HTERT RPE-1 (cell line): ENCODE results near the gene RORC.
"Not testable (repeated sequence)": the region's sequence is repeated elsewhere in the genome, so short reads cannot be mapped to it uniquely, and the experiment has no call there.

ENCODE experiments used
- in situ Hi-C: fragments of 300-500 bp; cut with MboI; formaldehyde crosslinking; loops from 4 replicates; pipeline ENCODE4 v1.14.3; 2020; ENCODE audit warnings: low sequenced_read_pairs

The RORC gene

DNA sequence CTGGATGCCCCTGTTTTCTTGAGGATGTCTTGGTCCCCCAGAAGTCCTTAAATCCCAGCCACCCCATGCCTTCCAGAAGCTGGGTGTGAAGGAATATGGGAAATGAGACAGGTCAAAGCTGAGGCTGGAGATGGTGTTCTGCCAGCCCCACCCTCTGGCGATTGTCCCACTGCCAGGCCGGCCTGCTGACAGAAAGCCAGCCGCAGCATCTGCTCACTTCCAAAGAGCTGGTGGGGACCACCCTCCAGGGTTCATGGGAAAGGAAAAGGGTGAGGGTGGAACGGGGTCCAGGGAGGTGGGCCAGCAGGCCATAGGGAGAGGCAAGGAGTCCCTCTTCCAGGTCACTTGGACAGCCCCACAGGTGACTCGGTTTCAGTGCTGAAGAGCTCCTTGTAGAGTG, 24.5 kb downstream of the RORC start:
- in situ Hi-C loops, result no loop called here

GRCh38 chr1:151806170-151806569, 25.4 kb downstream of the RORC start:
- in situ Hi-C loops, result no loop called here

GRCh38 chr1:151805066-151805820, 26.4 kb downstream of the RORC start, which contains the start of gene LINGO4:
TSS of gene LINGO4 (minus strand) at chr1:151805419. CDS start at chr1:151802704, 2,715 bp downstream.
- in situ Hi-C loops, result no loop called here

- in situ Hi-C loops, result no loop called here
These were observed 27.7 kb downstream of the RORC start for GRCh38 chr1:151803915-151804314.

GRCh38 chr1:151803164-151803563, 28.4 kb downstream of the RORC start:
- in situ Hi-C loops, result no loop called here

- in situ Hi-C loops, result no loop called here
These were observed 29.2 kb downstream of the RORC start for GRCh38 chr1:151802372-151802771.

DNA sequence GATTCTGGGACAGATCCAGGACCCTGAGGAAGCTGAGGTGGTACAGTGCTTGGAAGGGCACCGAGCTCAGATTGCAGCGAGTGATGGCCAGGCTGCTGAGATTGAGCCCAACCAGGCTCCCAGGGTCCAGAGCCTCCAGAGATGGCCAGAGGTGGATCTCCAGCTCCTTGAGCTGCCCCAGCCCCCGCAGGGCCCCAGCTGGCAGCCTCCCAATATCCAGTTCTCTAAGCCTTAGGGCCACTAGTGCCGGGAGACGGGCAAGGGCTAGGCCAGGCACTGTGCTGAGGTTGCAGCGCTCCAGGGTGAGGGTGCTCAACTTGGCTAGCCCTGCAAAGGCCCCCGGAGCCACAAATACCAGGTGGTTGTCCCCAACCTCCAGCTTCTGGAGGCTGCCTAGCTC, 29.8 kb downstream of the RORC start:
- in situ Hi-C loops, result no loop called here

DNA sequence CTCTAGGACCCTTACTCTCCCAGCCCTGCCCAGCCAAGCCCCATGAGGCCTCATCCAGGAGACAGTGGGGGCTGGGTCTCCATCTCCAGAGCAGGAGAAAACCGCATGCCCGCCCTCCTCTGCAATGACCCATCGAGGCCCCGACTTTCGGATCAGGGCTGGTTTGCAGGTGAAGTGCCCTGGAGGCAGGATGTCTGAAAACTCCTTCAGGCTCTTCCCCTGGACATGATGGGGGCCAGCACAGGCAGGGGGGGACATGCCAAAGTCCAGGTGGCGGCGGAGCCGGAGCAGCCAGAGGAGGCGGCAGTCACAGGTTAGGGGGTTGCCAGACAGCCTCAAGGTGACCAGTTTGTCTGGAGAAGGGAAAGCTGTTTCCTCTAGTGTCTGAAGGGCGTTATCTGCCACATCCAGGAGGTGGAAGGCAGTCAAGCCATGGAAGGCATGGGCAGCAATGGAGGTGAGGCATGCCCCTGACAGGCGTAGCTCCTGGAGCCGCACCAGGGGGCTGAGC, 30.2 kb downstream of the RORC start:
- in situ Hi-C loops, result no loop called here

GRCh38 chr1:151800830-151801229, 30.8 kb downstream of the RORC start:
- in situ Hi-C loops, result no loop called here

DNA sequence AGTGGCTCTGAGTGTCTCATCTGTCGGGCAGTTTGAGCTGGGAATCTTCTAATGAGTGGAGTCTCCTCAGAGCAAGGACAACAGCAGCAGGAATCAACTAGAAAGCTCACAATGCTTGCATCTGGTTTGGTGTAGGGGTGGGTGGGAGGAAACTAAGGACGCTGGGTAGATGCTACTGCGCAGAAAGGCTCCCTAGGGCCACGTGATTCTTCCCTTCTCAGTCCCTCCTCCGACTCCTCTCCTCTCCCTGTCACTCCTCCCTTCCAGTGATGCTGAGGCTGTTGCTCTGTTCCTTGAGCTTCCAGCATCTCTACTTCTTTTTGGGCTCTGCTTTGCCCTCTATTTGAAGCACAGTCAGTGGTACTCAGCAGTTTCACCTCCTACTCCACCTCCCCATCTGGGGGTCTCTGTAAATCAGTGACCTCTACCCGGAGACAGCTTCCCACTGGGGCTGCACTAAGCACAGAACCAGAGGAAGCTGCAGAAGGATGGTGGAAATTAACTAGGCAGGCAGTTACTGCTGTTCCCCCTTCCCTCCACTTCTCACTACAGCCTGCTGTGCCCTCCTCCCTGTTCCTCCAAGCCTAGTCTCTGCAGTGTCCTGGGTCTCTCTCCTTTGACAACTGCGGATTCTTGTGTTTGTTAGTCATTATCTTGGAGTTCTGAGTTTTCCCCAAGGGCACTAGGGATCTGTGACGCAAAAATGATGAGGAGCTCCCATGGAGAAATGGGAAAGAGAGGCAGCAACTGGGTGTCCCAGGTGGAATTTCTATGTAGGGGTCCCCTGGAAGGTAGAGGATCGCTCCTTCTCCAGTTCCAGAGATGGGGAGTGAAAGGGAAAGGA, 32.2 kb downstream of the RORC start:
- in situ Hi-C loops, result no loop called here

- in situ Hi-C loops, result no loop called here
These were observed 33.0 kb downstream of the RORC start for GRCh38 chr1:151798571-151798970.

DNA sequence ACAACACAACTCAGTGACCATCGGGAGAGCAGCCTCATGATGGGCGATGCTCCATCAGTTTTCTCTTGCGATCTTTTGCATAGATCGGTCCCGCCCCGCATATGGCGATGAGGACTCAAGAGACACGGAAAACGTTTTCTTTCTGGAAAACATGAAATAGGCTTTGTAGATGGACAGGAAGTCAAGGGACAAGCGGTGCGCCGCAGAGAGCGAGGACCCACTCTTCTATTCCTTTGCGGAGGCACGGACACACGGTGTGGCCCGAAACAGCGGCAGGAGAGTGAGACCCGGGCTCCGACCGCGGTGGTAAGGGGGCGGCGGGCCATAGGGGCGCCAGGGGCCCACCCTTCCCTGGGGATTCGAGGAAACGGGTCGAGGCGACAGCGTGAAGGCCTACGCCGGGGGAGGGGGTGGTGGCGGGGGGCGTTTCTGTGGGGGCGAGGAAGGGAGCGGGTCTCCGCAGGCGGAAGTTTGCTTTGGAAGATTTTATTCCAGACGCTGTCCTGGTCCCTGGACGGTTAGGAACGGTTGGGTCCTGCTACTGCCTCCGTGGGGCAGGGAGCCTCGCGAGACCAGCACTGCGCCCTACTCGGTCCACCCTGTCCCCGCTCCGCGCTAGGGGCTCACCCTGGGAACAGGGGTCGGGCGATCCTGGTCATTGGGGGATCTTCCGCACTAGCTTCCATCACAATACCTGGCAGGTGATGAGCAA, 40.5 kb downstream of the RORC start:
- in situ Hi-C loops, result no loop called here

DNA sequence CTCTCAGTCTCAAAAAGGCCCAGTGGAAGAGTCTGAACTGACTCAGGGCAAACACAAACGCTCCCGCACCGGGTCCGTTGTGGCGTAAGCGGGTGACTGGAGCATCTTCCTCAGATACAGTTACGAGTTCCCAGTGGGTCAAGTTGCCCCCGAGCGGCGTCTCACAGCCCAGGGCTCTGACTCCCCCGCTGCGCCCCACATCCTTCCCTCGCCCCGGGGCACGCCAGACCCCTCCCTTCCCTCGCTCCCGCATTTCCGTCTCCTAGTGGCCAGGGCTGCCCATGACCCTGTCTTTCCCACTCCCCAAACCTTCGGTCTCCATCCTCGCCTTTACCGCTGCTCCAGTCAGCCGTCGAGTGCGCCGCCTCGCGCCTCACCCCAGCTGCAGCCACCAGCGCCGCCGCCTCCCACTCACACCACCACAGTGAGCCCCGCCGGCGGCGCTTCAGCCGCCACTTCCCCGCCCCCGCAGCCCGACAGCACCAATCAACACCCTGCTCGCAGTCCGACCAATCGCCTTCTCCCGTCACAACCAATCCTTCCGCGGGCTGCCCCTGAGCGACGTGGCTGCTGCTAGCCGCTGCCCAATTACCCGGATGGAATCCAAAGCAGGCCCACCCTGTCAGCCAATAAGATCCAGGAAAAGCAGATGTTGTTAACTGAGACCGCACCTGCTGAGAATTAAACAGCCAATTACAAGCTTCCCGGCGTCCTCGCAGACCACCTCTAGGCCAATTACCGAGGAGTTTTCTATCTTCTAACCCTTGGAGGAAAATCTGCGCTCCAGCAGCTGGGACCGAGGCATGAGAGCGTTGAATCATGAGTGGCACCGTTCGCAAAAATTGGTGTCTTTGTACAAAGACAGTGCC, 41.3 kb downstream of the RORC start, which contains the start of gene TDRKH:
TDRKH (minus strand) TSS at position 430 of the 869 bp plus-strand sequence. CDS start 7,478 bp downstream, outside the sequence.
- in situ Hi-C loops, result no loop called here

- in situ Hi-C loops, result no loop called here
These were observed 43.9 kb downstream of the RORC start for GRCh38 chr1:151787689-151788088.

DNA sequence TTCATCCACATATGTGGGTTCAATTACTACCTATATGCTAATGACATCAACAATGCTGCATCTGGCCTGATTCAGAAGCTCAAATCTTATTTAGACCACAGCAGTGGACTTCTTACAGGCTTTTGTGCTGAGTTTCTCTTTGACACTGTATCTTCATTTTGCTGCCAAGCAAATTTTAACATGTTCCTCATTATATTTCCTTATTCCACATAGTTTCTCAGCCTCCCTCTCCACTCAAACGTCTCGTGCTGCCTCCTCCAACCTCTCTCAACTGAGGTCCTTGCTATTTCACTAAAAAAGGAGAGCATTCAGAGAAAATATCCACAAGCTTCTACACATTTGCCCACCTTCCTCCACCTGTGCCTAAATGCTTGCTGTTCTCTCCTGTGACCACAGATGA, 47.8 kb downstream of the RORC start:
- in situ Hi-C loops, result no loop called here

- in situ Hi-C loops, result no loop called here
These were observed 48.9 kb downstream of the RORC start for GRCh38 chr1:151782741-151783140.

DNA sequence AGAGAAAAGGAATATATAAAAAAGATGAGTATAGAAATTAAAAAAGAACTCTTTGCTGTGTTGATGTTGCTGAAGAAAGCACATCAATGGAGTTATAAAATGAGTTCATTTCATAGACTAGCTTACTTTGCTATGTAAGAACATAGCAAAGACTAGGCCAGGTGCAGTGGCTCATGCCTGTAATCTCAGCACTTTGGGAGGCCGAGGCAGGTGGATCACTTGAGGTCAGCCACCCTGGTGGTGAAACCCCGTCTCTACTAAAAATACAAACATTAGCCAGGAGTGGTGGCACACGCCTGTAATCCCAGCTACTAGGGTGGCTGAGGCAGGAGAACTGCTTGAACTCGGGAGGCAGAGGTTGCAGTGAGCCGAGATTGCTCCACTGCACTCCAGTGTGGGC, 49.6 kb downstream of the RORC start:
- in situ Hi-C loops, result not testable (repeated sequence)

GRCh38 chr1:151780736-151781135, 50.9 kb downstream of the RORC start:
- in situ Hi-C loops, result not testable (repeated sequence)

GRCh38 chr1:151779852-151780251, 51.8 kb downstream of the RORC start:
- in situ Hi-C loops, result no loop called here

DNA sequence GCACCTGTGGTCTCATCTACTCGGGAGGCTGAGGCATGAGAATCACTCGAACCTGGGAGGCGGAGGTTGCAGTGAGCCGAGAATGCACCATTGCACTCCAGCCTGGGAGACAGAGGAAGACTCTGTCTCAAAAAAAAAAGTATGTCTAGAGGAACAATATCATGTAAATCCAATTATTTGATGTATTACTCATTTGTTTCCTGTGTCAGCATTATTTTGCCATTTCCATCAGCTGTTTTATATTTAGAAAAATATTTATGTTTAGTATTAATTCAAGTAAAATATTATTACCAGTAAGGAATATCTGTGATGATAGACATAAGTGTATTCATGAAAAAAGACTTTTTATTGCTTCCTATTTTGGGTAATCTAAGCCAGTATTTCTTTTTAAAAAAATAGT, 54.3 kb downstream of the RORC start:
- in situ Hi-C loops, result no loop called here
